ENCODE data around the gene AMD1. TPM values are rescaled to one million over a fixed set of nuclear protein-coding genes. Genes with fewer than 3 reads are reported as not detected.
A peak's percentile ranks its signal among the peaks of the same experiment; 100 is the strongest.
"Not testable (repeated sequence)": the region's sequence is repeated elsewhere in the genome, so short reads cannot be mapped to it uniquely, and the experiment has no call there.

AMD1 gene
- 10 to 100 TPM; 62.0 to 64.1 TPM for total RNA-seq
- long read RNA-seq, full-length matches to known transcripts = 68 of 78 reads
- long read RNA-seq, partial matches to known transcripts = 2 of 78 reads
- long read RNA-seq, other reads (novel, unspliced or antisense) = 8 of 78 reads

- DNase-seq = peak; percentile 98
- intact Hi-C loops (cut with DNase I, micrococcal nuclease) = loop anchor here in 1 of 2 donors (5.0 kb wide), 1 partner anchor 57 kb away; the partner anchor contains the start of gene CDK19
- ATAC-seq = peak; percentile 78
These were observed at the start of gene AMD1 for GRCh38 chr6:110873981-110874879. AMD1 (plus strand) TSS chr6:110874785; CDS start chr6:110875106, 321 bp downstream.

DNA sequence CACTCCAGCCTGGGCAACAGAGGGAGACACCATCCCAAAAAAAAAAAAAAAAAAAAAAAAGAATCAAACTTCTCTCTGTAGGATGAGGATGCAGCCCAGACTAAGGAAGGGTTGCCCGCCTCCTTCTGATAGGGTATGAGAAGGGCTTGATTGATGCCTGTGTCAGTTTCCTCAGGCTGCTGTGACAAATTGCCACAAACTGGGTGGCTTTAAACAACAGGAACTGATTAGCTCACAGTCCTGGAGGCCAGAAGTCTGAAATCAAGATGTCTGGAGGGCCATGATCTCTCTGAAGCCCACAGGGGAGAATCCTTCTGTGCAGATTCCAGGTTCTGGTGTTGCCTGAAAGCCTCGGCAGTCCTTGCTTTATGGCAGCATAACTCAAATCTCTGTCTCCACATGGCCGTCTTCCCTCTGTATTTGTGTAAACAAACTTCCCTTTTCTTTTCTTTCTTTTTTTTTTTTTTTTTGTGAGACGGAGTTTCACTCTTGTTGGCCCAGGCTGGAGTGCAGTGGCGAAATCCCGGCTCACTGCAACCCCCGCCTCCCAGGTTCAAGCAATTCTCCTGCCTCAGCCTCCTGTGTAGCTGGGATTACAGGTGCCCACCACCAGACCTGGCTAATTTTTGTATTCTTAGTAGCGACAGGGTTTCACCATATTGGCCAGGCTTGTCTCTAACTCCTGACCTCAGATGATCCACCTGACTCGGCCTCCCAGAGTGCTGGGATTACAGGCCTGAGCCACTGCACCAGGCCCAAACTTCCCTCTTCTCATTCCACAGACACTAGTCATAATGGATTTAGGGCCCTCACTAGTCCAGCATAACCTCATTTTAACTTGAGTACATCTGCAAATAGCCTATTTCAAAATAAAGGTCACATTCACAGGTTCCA is 48.1 kb upstream of the AMD1 start:
- ATAC-seq = no peak
- no peak for DNase-seq
- intact Hi-C loops (cut with DNase I, micrococcal nuclease) = no loop called here

DNA sequence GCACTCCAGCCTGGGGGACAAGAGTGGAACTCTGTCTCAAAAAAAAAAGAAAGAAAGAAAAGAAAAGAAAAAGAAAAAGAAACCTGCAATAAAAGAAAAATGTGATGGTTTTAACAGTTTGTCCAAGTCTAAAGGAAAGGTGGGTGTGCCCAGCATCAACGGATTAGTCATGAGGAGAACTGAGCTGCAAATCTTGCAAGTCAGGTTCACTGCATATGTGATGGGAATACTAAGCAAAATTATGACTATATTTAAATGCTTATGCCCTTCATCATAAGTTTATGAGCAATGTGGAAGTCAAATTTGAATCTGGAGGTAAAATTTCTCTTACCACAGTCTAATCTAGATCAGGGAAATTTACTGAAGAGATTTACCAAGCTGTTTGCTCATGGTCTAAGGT is 46.2 kb upstream of the AMD1 start:
- no peak for DNase-seq
- no peak for ATAC-seq
- intact Hi-C loops (cut with DNase I, micrococcal nuclease) = no loop called here

DNA sequence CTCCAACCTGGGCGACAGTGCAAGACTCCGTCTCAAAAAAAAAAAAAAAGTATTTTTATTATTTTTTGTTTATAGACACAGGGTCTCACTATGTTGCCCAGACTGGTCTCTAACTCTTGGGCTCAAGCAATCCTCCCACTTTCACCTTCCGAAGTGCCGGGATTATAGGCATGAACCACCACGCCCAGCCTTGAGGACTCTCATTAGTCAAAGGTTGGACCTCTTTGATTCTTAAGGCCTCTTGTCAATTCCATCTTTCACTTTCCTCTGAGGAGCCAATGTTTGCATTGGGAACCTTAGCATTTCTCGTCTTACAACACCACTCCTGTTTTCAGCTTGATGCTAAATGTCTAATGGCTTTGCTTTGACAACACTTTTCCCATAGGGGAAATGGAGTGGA is 43.2 kb upstream of the AMD1 start:
- intact Hi-C loops (cut with DNase I, micrococcal nuclease) = no loop called here
- DNase-seq = no peak
- ATAC-seq = no peak

DNA sequence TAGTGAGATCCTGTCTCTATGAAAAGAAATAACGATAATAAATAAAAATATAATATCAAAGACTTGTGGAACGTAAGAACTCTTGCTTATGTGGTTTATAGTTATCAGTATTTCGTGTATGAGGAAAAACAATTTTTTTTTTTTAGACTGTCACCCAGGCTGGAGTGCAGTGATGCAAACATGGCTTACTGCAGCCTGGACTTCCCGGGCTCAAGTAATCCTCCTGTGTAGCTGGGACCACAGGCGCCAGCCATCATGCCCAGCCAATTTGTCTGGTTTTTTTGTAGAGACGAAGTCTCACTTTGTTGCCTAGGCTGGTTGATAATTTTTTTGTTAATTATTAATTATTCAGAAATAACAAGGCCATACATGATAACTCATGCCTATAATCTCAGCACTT is 40.8 kb upstream of the AMD1 start:
- intact Hi-C loops (cut with DNase I, micrococcal nuclease) = no loop called here
- ATAC-seq = no peak
- DNase-seq = no peak

DNA sequence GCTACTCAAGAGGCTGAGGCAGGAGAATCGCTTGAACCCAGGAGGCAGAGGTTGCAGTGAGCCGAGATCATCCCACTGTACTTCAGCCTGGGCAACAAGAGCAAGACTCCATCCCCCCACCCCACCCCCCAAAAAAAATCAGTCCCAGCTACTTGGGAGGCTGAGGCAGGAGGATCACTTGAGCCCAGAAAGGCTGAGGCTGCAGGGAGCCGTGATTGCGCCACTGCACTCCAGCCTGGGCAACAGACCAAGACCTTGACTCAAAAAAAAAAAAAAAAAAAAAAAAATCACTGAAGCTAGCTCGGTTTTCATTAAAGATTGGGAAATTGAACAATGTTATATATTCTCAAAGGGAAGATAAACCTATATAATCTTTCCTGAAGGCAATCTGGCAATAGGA is 38.8 kb upstream of the AMD1 start:
- ATAC-seq; DNase-seq; intact Hi-C loops (cut with DNase I, micrococcal nuclease): not testable (repeated sequence)

- intact Hi-C loops (cut with DNase I, micrococcal nuclease) = no loop called here
- DNase-seq (no peak), ATAC-seq (no peak)
These were observed 33.3 kb upstream of the AMD1 start for GRCh38 chr6:110841266-110841665.

DNA sequence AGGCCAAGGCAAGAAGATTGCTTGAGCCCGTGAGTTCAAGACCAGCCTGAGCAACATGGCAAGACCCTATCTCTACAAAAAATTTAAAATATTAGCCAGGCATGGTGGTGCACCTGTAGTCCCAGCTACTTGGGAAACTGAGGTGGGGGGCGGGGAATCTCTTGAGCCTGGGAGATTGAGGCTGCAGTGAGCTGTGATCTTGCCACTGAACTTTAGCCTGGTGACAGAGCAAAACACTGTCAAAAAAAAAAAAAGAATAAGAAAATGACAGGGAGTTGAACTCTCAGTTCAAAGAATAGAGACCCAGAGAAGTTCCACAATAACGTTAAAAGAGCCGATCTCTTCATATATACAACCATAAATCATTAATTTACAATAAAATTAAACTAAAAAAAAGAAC is 24.8 kb upstream of the AMD1 start:
- no peak for DNase-seq
- no peak for ATAC-seq
- intact Hi-C loops (cut with DNase I, micrococcal nuclease) = no loop called here

DNA sequence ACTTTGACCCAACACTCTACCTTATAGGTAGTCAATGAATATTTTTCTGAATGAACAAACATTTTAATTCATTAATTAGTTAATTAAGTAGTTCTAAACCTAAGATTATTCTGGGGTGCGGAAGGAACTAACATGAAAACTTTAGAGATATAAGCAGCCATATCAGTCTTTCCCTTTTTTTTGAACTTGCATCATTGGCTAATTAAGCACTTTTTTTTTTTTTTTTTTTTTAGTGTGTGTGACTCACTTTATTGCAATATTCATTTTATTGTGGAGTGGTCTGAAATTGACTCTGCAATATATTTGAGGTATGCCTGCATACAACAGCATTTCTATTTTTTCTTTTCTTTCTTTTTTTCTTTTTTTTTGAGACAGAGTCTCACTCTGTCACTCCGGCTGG is 21.8 kb upstream of the AMD1 start:
- ATAC-seq (no peak), DNase-seq (no peak)
- intact Hi-C loops (cut with DNase I, micrococcal nuclease) = no loop called here

GRCh38 chr6:110853754-110854477 is 20.7 kb upstream of the AMD1 start:
- peak; percentile 49 for ATAC-seq
- intact Hi-C loops (cut with DNase I, micrococcal nuclease) = no loop called here
- DNase-seq = no peak

GRCh38 chr6:110856296-110856695 is 18.3 kb upstream of the AMD1 start:
- DNase-seq (no peak), ATAC-seq (no peak)
- intact Hi-C loops (cut with DNase I, micrococcal nuclease) = no loop called here

GRCh38 chr6:110858016-110858415 is 16.6 kb upstream of the AMD1 start:
- DNase-seq (no peak), ATAC-seq (no peak)
- intact Hi-C loops (cut with DNase I, micrococcal nuclease) = no loop called here

GRCh38 chr6:110858562-110859214 is 15.9 kb upstream of the AMD1 start:
- intact Hi-C loops (cut with DNase I, micrococcal nuclease) = no loop called here

GRCh38 chr6:110859335-110859792 is 15.2 kb upstream of the AMD1 start:
- DNase-seq (no peak), ATAC-seq (no peak)
- intact Hi-C loops (cut with DNase I, micrococcal nuclease) = no loop called here

More at GRCh38 chr6:110858562-110859214, 15.9 kb upstream of the AMD1 start:
- DNase-seq (no peak), ATAC-seq (no peak)

DNA sequence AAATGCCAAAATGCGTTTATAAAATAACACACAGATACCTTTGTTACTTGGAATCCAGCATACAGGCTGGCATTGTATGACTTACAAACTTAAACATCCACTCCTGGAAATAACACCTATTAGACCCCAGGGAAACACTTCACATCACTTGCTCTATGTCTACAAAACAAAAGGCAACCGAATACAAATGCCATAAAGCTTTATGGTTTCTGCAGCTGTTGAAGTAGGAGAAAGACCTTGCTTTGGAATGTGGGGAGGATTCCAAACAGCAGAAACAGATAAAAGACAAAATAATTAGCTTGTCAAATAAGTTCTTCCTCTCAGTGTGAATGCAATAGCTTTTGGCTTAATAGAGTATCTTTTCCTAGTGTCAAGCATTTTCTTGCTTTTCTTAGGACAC is 9.8 kb upstream of the AMD1 start:
- DNase-seq (no peak), ATAC-seq (no peak)
- intact Hi-C loops (cut with DNase I, micrococcal nuclease) = no loop called here

GRCh38 chr6:110874880-110875547 is 429 bp downstream of the AMD1 start:
- intact Hi-C loops (cut with DNase I, micrococcal nuclease) = loop anchor here in 1 of 2 donors (5.0 kb wide), 1 partner anchor 58 kb away; the partner anchor contains the start of gene CDK19
- ATAC-seq (peak; percentile 62), DNase-seq (peak; percentile 38 to 76)

DNA sequence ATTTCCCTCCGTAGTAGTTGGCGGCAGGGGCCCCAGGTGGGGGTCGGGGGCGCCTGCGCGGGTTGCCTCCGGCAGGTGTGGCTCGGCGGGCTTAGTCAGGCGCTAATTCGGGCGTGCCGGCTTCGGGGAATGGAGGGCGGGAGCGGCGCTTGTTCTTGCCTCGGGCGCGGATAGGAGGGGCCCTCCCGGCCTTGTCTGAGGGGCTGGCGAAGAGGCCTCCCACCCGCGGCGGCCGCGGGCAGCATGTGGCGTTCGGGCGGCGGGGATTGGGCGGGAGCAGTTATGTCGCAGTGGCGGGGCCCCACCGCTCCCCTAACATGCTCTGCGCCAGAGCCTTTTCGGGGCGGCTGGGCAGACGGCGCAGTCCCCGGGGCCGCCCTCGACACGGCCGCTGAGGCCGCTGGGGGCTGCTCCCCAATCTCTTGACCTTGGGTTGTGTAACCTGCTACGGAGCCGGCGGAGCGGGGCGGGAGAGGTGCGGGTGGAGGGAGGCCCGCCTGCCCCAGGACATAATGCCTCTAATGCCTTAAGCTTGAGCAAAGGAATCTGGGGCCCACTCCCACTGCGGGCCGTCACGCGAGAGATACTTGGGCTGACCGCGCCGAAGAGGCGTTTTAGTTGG is 1.1 kb downstream of the AMD1 start:
- ATAC-seq (peak; percentile 34), DNase-seq (peak; percentile 40 to 74)
- intact Hi-C loops (cut with DNase I, micrococcal nuclease) = no loop called here
